GM12878 (cell line): ENCODE data around the gene CBFA2T3. TPM values are rescaled to one million over a fixed set of nuclear protein-coding genes. Genes with fewer than 3 reads are reported as not detected.

Experiments
- ATAC-seq: fragments of 200-7000 bp; cut with Tn5 transposase; 3 replicates; pipeline ENCODE4 v1.9.1; 2020; ENCODE audit warnings: mild to moderate bottlenecking, moderate library complexity
- BruUV-seq: library from RNA; stranded (reverse); fragments of 400-500 nt; replicated peaks from 2 replicates; lab custom pipeline; 2021; lab: Mats Ljungman, UMichigan
- CTCF ChIA-PET: fragments of 300-600 bp; sonication (Branson Sonifier 250); formaldehyde crosslinking; extraction: SDS; loops from one replicate; lab custom pipeline; 2021; ENCODE audit warnings: inconsistent platforms; lab: Yijun Ruan, JAX
- POLR2A ChIA-PET: fragments of 350-600 bp; formaldehyde crosslinking; extraction: SDS; loops from one replicate; lab custom pipeline; 2021; ENCODE audit warnings: inconsistent platforms; lab: Charles Lee
- RAD21 ChIA-PET: fragments of 300-600 bp; sonication (Branson Sonifier 250); formaldehyde crosslinking; loops from one replicate; lab custom pipeline; 2023; ENCODE audit warnings: antibody characterized with exemption; ENCODE audit not compliant: unreplicated experiment; lab: Charles Lee
- SMC1A ChIA-PET: fragments of 300-600 bp; sonication (Branson Sonifier 250); formaldehyde crosslinking; loops from one replicate; lab custom pipeline; 2023; ENCODE audit not compliant: unreplicated experiment, uncharacterized antibody; lab: Charles Lee
- DNase-seq: peaks from one replicate; pipeline ENCODE4 v3.0.0-alpha.2; 2011; ENCODE audit warnings: low read depth, low spot score
- FAIRE-seq: peaks from 3 replicates; lab custom pipeline; 2011; peaks lifted over from hg19 to GRCh38; lab: Jason Lieb, UNC
- H2AFZ ChIP-seq: 2 replicates; pipeline ENCODE4 v1.6.0; 2011; ENCODE audit warnings: low read depth, low read length, control low read depth; ENCODE audit not compliant: control insufficient read depth
- H3K27ac ChIP-seq: 2 replicates; pipeline ENCODE4 v1.5.1; 2011; ENCODE audit warnings: control low read depth; ENCODE audit not compliant: control insufficient read depth, insufficient read depth
- H3K27me3 ChIP-seq, 2 experiments: replicated peaks in 1 of 2; 2 replicates each; pipeline versions ENCODE4 v1.6.0 to v1.6.1; 2011; ENCODE audit warnings: low read length in 1 of 2; ENCODE audit not compliant: control insufficient read depth in 2 of 2, insufficient read depth in 2 of 2
- H3K36me3 ChIP-seq, 2 experiments: 2 replicates each; pipeline ENCODE4 v1.5.1; 2011; ENCODE audit warnings: low read length in 1 of 2; ENCODE audit not compliant: control insufficient read depth in 2 of 2, insufficient read depth in 2 of 2
- H3K4me1 ChIP-seq: 2 replicates; pipeline ENCODE4 v1.6.1; 2011; ENCODE audit warnings: mild to moderate bottlenecking, low read length, moderate library complexity, mixed read lengths; ENCODE audit not compliant: control insufficient read depth, insufficient read depth
- H3K4me2 ChIP-seq: 2 replicates; pipeline ENCODE4 v1.6.0; 2011; ENCODE audit warnings: control low read depth; ENCODE audit not compliant: control insufficient read depth, insufficient read depth
- H3K4me3 ChIP-seq: fragments of 200-600 bp; sonication (generic); 2 replicates; pipeline ENCODE4 v1.5.1; 2016
- H3K79me2 ChIP-seq: 2 replicates; pipeline ENCODE4 v1.6.0; 2011; ENCODE audit warnings: low read length; ENCODE audit not compliant: control insufficient read depth, insufficient read depth
- H3K9ac ChIP-seq: 2 replicates; pipeline ENCODE4 v1.8.0; 2011; ENCODE audit warnings: low read length, control low read depth, mixed read lengths; ENCODE audit not compliant: control insufficient read depth, insufficient read depth
- H3K9me3 ChIP-seq: replicated peaks from 3 replicates; pipeline ENCODE4 v1.5.1; 2011; ENCODE audit warnings: mild to moderate bottlenecking, low read length; ENCODE audit not compliant: control insufficient read depth, insufficient read depth
- H4K20me1 ChIP-seq: 2 replicates; pipeline ENCODE4 v1.6.0; 2011; ENCODE audit not compliant: control insufficient read depth, insufficient read depth
- ASH2L ChIP-seq: fragments of 300-600, 200-600 bp; sonication (generic); IDR thresholded peaks from 2 replicates; pipeline ENCODE4 v1.6.1; 2017; ENCODE audit warnings: low read depth, mild to moderate bottlenecking, borderline replicate concordance
- CHD2 ChIP-seq: IDR thresholded peaks from 2 replicates; pipeline ENCODE4 v1.6.1; 2011; ENCODE audit warnings: low read depth, low read length, improper control_type of control experiment, borderline replicate concordance
- HDAC6 ChIP-seq: fragments of 200-600 bp; sonication (generic); IDR thresholded peaks from one replicate; pipeline ENCODE4 v1.8.0; 2017; ENCODE audit warnings: antibody characterized with exemption; ENCODE audit not compliant: unreplicated experiment
- KDM1A ChIP-seq: fragments of 200-600 bp; sonication (generic); IDR thresholded peaks from 2 replicates; pipeline ENCODE4 v1.6.1; 2016; ENCODE audit warnings: borderline replicate concordance
- PRDM15 ChIP-seq: fragments of 450-650 bp; formaldehyde crosslinking; IDR thresholded peaks from 2 replicates; pipeline ENCODE4 v1.4.0; 2020; ENCODE audit warnings: mild to moderate bottlenecking, moderate library complexity
- RFX5 ChIP-seq: IDR thresholded peaks from 2 replicates; pipeline ENCODE4 v1.6.1; 2011; ENCODE audit warnings: low read depth, low read length, improper control_type of control experiment
- WGBS: methylation state at CpG from one replicate; pipeline ENCODE4 v1.1.6; 2016; ENCODE audit warnings: low lambda C conversion rate; ENCODE audit not compliant: insufficient replicate concordance, insufficient coverage; ENCODE audit errors: missing lambda C conversion rate; 5-methylcytosine and 5-hydroxymethylcytosine counted together
- in situ Hi-C: fragments of 300-500 bp; cut with MboI; formaldehyde crosslinking; loops from 9 replicates; pipeline ENCODE4 v1.14.3; 2018; ENCODE audit warnings: mixed read lengths
- intact Hi-C: fragments of 100-400 bp; cut with micrococcal nuclease; formaldehyde crosslinking; loops from one replicate; pipeline ENCODE4 v1.14.2; 2022; ENCODE audit not compliant: unreplicated experiment
- polyA plus RNA-seq, 11 experiments: library from polyadenylated mRNA; depleted of rRNA in 4 of 11; unstranded in 6 of 11; stranded (reverse) in 5 of 11; fragments of >200 nt; fragmentation: Nextera tagmentation in 4 of 11; fragmentation: Illumina TruSeq in 1 of 11; extraction: Ambion mirVana in 4 of 11; extraction: Trizol in 1 of 11; gene quantifications; 1 replicate in 1 of 11; 2 replicates in 10 of 11; pipeline versions ENCODE4 v1.2.1 to v1.2.3, GENCODE V29; 2011 to 2016; ENCODE audit warnings: inconsistent platforms in 2 of 11, missing spikeins in 2 of 11, low read depth in 1 of 11
- total RNA-seq, 4 experiments: library from RNA; depleted of rRNA in 3 of 4; stranded (reverse); fragments of >200 nt in 3 of 4; fragmentation: Illumina TruSeq in 1 of 4; extraction: Trizol in 1 of 4; gene quantifications; 2 replicates each; pipeline versions ENCODE4 v1.2.1 to v1.2.3, GENCODE V29; 2013 to 2021
- TF ChIP-seq, protein P1 (sequence below): fragments of 450-650 bp; IDR thresholded peaks from 2 replicates; pipeline ENCODE4 v1.6.1; 2017; ENCODE audit warnings: antibody characterized with exemption, mild to moderate bottlenecking, moderate library complexity
- TF ChIP-seq, protein P2 (sequence below): fragments of 450-650 bp; IDR thresholded peaks from 2 replicates; pipeline ENCODE4 v1.6.1; 2016; ENCODE audit warnings: mild to moderate bottlenecking
- TF ChIP-seq, protein P3 (sequence below): fragments of 450-650 bp; IDR thresholded peaks from 2 replicates; pipeline ENCODE4 v1.6.1; 2018; ENCODE audit warnings: borderline replicate concordance, mild to moderate bottlenecking; ENCODE audit not compliant: partially characterized antibody
- TF ChIP-seq, protein P4 (sequence below): IDR thresholded peaks from 2 replicates; pipeline ENCODE4 v1.6.1; 2011; ENCODE audit warnings: borderline replicate concordance, low read depth, mild to moderate bottlenecking, moderate library complexity, low read length; ENCODE audit not compliant: insufficient read depth, poor library complexity, severe bottlenecking

Gene CBFA2T3
- total and polyA plus RNA-seq, 10 of the 15 experiments (the other 5 are each of a cell fraction or from before 2014, with no cell fraction given) = 0.69 to 42.6 (median 4.5) TPM

- ATAC-seq = no peak
- no peaks in the 10 kb centered on the region for H4K20me1 ChIP-seq
- BruUV-seq = no TSS peak
- H2AFZ ChIP-seq = no peak overlapping the region
- no peak for FAIRE-seq
- H3K9ac ChIP-seq = no peak overlapping the region
- no peaks in the 10 kb centered on the region for H3K9me3 ChIP-seq
- H3K79me2 ChIP-seq = no peaks in the 10 kb centered on the region
- ChIA-PET SMC1A (no interaction called here), RAD21 (no interaction called here), CTCF (interaction anchor here (1.6 kb wide), 1 partner anchor 17 kb away, joined by 3 read pairs; no protein-coding TSS in a partner anchor), POLR2A (no interaction called here)
- no peaks in the 10 kb centered on the region for H3K27me3 ChIP-seq
- 98% methylated on average over 17 of the region's 17 CpGs for WGBS
- no peak for DNase-seq
- H3K36me3 ChIP-seq = no peaks in the 10 kb centered on the region; a peak in 1 of 4 replicates
- no peak overlapping the region for H3K4me3 ChIP-seq
- no peaks in the 10 kb centered on the region for H3K4me1 ChIP-seq
- in situ Hi-C loops = no loop called here
- H3K27ac ChIP-seq = no peak overlapping the region
- intact Hi-C loops = no loop called here
- H3K4me2 ChIP-seq = no peak overlapping the region
- TF ChIP-seq, protein P1, sequence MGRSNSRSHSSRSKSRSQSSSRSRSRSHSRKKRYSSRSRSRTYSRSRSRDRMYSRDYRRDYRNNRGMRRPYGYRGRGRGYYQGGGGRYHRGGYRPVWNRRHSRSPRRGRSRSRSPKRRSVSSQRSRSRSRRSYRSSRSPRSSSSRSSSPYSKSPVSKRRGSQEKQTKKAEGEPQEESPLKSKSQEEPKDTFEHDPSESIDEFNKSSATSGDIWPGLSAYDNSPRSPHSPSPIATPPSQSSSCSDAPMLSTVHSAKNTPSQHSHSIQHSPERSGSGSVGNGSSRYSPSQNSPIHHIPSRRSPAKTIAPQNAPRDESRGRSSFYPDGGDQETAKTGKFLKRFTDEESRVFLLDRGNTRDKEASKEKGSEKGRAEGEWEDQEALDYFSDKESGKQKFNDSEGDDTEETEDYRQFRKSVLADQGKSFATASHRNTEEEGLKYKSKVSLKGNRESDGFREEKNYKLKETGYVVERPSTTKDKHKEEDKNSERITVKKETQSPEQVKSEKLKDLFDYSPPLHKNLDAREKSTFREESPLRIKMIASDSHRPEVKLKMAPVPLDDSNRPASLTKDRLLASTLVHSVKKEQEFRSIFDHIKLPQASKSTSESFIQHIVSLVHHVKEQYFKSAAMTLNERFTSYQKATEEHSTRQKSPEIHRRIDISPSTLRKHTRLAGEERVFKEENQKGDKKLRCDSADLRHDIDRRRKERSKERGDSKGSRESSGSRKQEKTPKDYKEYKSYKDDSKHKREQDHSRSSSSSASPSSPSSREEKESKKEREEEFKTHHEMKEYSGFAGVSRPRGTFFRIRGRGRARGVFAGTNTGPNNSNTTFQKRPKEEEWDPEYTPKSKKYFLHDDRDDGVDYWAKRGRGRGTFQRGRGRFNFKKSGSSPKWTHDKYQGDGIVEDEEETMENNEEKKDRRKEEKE = no peak
- TF ChIP-seq CHD2 = no peak
- no peak for TF ChIP-seq PRDM15 (CRISPR knock-in tag)
- no peak for TF ChIP-seq HDAC6
- TF ChIP-seq RFX5 = no peak
- no peak for TF ChIP-seq ASH2L
- TF ChIP-seq KDM1A = no peak
- TF ChIP-seq, protein P2, sequence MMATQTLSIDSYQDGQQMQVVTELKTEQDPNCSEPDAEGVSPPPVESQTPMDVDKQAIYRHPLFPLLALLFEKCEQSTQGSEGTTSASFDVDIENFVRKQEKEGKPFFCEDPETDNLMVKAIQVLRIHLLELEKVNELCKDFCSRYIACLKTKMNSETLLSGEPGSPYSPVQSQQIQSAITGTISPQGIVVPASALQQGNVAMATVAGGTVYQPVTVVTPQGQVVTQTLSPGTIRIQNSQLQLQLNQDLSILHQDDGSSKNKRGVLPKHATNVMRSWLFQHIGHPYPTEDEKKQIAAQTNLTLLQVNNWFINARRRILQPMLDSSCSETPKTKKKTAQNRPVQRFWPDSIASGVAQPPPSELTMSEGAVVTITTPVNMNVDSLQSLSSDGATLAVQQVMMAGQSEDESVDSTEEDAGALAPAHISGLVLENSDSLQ = no peak
- TF ChIP-seq, protein P3, sequence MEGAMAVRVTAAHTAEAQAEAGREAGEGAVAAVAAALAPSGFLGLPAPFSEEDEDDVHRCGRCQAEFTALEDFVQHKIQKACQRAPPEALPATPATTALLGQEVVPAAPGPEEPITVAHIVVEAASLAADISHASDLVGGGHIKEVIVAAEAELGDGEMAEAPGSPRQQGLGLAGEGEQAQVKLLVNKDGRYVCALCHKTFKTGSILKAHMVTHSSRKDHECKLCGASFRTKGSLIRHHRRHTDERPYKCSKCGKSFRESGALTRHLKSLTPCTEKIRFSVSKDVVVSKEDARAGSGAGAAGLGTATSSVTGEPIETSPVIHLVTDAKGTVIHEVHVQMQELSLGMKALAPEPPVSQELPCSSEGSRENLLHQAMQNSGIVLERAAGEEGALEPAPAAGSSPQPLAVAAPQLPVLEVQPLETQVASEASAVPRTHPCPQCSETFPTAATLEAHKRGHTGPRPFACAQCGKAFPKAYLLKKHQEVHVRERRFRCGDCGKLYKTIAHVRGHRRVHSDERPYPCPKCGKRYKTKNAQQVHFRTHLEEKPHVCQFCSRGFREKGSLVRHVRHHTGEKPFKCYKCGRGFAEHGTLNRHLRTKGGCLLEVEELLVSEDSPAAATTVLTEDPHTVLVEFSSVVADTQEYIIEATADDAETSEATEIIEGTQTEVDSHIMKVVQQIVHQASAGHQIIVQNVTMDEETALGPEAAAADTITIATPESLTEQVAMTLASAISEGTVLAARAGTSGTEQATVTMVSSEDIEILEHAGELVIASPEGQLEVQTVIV = no peak
- TF ChIP-seq, protein P4, sequence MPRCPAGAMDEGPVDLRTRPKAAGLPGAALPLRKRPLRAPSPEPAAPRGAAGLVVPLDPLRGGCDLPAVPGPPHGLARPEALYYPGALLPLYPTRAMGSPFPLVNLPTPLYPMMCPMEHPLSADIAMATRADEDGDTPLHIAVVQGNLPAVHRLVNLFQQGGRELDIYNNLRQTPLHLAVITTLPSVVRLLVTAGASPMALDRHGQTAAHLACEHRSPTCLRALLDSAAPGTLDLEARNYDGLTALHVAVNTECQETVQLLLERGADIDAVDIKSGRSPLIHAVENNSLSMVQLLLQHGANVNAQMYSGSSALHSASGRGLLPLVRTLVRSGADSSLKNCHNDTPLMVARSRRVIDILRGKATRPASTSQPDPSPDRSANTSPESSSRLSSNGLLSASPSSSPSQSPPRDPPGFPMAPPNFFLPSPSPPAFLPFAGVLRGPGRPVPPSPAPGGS = no peak
Observed at GRCh38 chr16:88948781-88949490, 28.1 kb downstream of the CBFA2T3 start.
